HEK293 (cell line): ENCODE data around the gene AGAP1.

Source experiments
- CTCF ChIA-PET: fragments of 350-600 bp; formaldehyde crosslinking; extraction: SDS; loops from one replicate; lab custom pipeline; 2021; ENCODE audit warnings: antibody characterized with exemption; lab: Yijun Ruan, JAX
- POLR2A ChIA-PET: fragments of 300-600 bp; formaldehyde crosslinking; extraction: SDS; loops from one replicate; lab custom pipeline; 2020; ENCODE audit warnings: antibody characterized with exemption, inconsistent platforms; lab: Yijun Ruan, JAX
- H3K27ac ChIP-seq: fragments of 200-500 bp; sonication (Bioruptor generic); 2 replicates; pipeline ENCODE4 v1.5.1; 2014; ENCODE audit warnings: low read depth, low read length, control low read depth, inconsistent platforms; ENCODE audit errors: extremely low read depth
- H3K36me3 ChIP-seq, 2 experiments: fragments of 200-500 bp in 1 of 2; sonication (Bioruptor generic) in 1 of 2; 1 replicate in 1 of 2; 2 replicates in 1 of 2; pipeline ENCODE4 v1.5.1; 2014 to 2017; ENCODE audit warnings: inconsistent platforms in 2 of 2, low read length in 2 of 2; ENCODE audit not compliant: control insufficient read depth in 2 of 2, insufficient read depth in 1 of 2
- H3K4me1 ChIP-seq: fragments of 200-500 bp; sonication (Bioruptor generic); 2 replicates; pipeline ENCODE4 v1.5.1; 2014; ENCODE audit warnings: mild to moderate bottlenecking, low read length, inconsistent platforms; ENCODE audit not compliant: control insufficient read depth, insufficient read depth
- H3K4me3 ChIP-seq: 2 replicates; pipeline ENCODE4 v1.5.1; 2011; ENCODE audit warnings: low read depth, mild to moderate bottlenecking, control low read depth, low read length, moderate library complexity
- H3K9me3 ChIP-seq: fragments of 200-500 bp; sonication (Bioruptor generic); 2 replicates; pipeline ENCODE4 v1.5.1; 2014; ENCODE audit warnings: low read depth, low read length, inconsistent platforms; ENCODE audit not compliant: control insufficient read depth, insufficient read depth
- BCL11B ChIP-seq: fragments of 450-650 bp; formaldehyde crosslinking; IDR thresholded peaks from 2 replicates; pipeline ENCODE4 v1.5.1; 2016; ENCODE audit warnings: low read depth, missing biosample characterization, missing genetic modification characterization
- EGR2 ChIP-seq: fragments of 450-650 bp; formaldehyde crosslinking; IDR thresholded peaks from 2 replicates; pipeline ENCODE4 v1.5.1; 2016; ENCODE audit warnings: low read depth, missing biosample characterization, missing genetic modification characterization
- ELK4 ChIP-seq: IDR thresholded peaks from 2 replicates; pipeline ENCODE4 v1.6.1; 2011; ENCODE audit warnings: mild to moderate bottlenecking, low read depth, low read length, borderline replicate concordance
- PBX3 ChIP-seq: sonication (generic); formaldehyde crosslinking; IDR thresholded peaks from 2 replicates; pipeline ENCODE4 v1.8.1; 2022; ENCODE audit warnings: mild to moderate bottlenecking, moderate library complexity, missing genetic modification reagents
- PRDM10 ChIP-seq: fragments of 450-650 bp; formaldehyde crosslinking; IDR thresholded peaks from 2 replicates; pipeline ENCODE4 v1.5.1; 2016; ENCODE audit warnings: missing biosample characterization, missing genetic modification characterization
- PRDM2 ChIP-seq: fragments of 450-650 bp; formaldehyde crosslinking; IDR thresholded peaks from 2 replicates; pipeline ENCODE4 v1.5.1; 2016; ENCODE audit warnings: missing biosample characterization, missing genetic modification characterization, borderline replicate concordance
- RBAK ChIP-seq: fragments of 450-650 bp; formaldehyde crosslinking; IDR thresholded peaks from 2 replicates; pipeline ENCODE4 v1.5.1; 2016; ENCODE audit warnings: missing biosample characterization, missing genetic modification characterization
- YY1 ChIP-seq: fragments of 450-650 bp; formaldehyde crosslinking; IDR thresholded peaks from 2 replicates; pipeline ENCODE4 v1.5.1; 2018; ENCODE audit warnings: missing biosample characterization, missing genetic modification characterization
- ZFP3 ChIP-seq: fragments of 450-650 bp; formaldehyde crosslinking; IDR thresholded peaks from 2 replicates; pipeline ENCODE4 v1.5.1; 2016; ENCODE audit warnings: low read depth, missing biosample characterization, missing genetic modification characterization
- ZNF23 ChIP-seq: fragments of 450-650 bp; formaldehyde crosslinking; IDR thresholded peaks from 2 replicates; pipeline ENCODE4 v1.5.1; 2016; ENCODE audit warnings: missing biosample characterization, missing genetic modification characterization, borderline replicate concordance
- ZNF280D ChIP-seq: fragments of 450-650 bp; formaldehyde crosslinking; IDR thresholded peaks from 2 replicates; pipeline ENCODE4 v1.5.1; 2016; ENCODE audit warnings: missing biosample characterization, missing genetic modification characterization
- ZNF426 ChIP-seq: fragments of 450-650 bp; formaldehyde crosslinking; IDR thresholded peaks from 2 replicates; pipeline ENCODE4 v1.5.1; 2017; ENCODE audit warnings: missing biosample characterization, missing genetic modification characterization, mild to moderate bottlenecking, inconsistent platforms, moderate library complexity
- ZNF600 ChIP-seq: fragments of 450-650 bp; formaldehyde crosslinking; IDR thresholded peaks from 2 replicates; pipeline ENCODE4 v1.5.1; 2016; ENCODE audit warnings: missing biosample characterization, missing genetic modification characterization
- ZNF629 ChIP-seq: fragments of 450-650 bp; formaldehyde crosslinking; IDR thresholded peaks from 2 replicates; pipeline ENCODE4 v1.5.1; 2017; ENCODE audit warnings: missing biosample characterization, missing genetic modification characterization
- ZSCAN23 ChIP-seq: fragments of 450-650 bp; formaldehyde crosslinking; IDR thresholded peaks from 2 replicates; pipeline ENCODE4 v1.5.1; 2016; ENCODE audit warnings: missing biosample characterization, missing genetic modification characterization

Gene AGAP1

GRCh38 chr2:235877275-235877802 lies 383.5 kb downstream of the AGAP1 start:
- H3K9me3 ChIP-seq: no peaks in the 10 kb centered on the region
- no peak overlapping the region for H3K4me3 ChIP-seq
- no peaks in the 10 kb centered on the region for H3K4me1 ChIP-seq
- ChIA-PET CTCF (no interaction called here), POLR2A (no interaction called here)
- no peak overlapping the region for H3K27ac ChIP-seq
- no peaks in the 10 kb centered on the region for H3K36me3 ChIP-seq
- TF ChIP-seq ZFP3 (no peak), ZNF629 (tag by site-specific recombination) (no peak), PRDM2 (no peak), ZNF426 (tag by site-specific recombination) (no peak), ELK4 (no peak), YY1 (tag by site-specific recombination) (no peak), ZSCAN23 (no peak), EGR2 (no peak), ZNF23 (tag by site-specific recombination) (no peak), BCL11B (no peak), RBAK (tag by site-specific recombination) (no peak), PRDM10 (no peak), PBX3 (CRISPR knock-in tag) (no peak), ZNF600 (tag by site-specific recombination) (no peak), ZNF280D (no peak)
